GM19023 (cell line): ENCODE data around the gene SPDL1.

Experiments
- ATAC-seq: cut with Tn5 transposase; IDR thresholded peaks from one replicate; pipeline ENCODE4 v1.9.1; 2021; ENCODE audit warnings: mild to moderate bottlenecking, moderate library complexity; ENCODE audit not compliant: unreplicated experiment

SPDL1 gene, protein sequence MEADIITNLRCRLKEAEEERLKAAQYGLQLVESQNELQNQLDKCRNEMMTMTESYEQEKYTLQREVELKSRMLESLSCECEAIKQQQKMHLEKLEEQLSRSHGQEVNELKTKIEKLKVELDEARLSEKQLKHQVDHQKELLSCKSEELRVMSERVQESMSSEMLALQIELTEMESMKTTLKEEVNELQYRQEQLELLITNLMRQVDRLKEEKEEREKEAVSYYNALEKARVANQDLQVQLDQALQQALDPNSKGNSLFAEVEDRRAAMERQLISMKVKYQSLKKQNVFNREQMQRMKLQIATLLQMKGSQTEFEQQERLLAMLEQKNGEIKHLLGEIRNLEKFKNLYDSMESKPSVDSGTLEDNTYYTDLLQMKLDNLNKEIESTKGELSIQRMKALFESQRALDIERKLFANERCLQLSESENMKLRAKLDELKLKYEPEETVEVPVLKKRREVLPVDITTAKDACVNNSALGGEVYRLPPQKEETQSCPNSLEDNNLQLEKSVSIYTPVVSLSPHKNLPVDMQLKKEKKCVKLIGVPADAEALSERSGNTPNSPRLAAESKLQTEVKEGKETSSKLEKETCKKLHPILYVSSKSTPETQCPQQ

DNA sequence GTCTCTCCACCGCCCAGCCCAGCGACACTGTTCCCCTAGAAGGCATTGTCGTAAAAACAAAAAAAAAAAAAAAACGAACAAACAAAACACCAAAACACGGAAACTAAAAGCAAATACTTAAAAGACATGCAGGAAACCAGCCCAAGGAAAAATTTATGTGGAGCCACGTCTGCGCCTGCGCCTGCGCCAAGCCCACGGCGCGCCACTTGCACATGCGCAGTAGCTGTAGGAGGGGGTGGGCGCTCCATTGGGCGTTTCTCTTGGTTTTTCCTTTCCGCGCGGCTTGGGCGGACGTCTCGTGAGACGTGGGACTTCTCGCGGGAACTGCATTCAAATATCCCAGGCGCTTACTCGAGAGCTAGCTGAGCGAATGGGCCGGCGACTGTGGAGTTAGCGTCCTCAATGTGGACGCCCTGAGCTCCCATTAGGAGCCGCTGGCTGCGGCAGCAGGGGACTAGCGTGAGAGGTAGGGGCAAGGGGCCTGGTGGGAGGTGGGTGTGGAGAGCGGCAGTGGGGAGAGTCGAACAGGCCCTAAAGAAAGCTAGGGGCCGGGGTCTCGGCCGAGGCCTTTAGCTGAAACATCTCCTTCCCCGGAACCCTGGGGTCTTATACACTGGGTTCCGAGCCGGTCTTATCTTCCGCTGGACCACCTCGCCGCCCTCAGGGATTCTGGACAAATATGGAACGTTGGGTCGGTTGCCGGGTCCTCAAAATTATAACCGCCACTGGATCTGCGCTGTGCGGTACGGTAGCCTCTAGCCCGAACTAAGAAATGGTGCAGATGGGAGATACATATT lies at the start of gene SPDL1:
TSS of gene SPDL1 (plus strand) at position 350 of the 797 bp plus-strand sequence. CDS start 4,644 bp downstream, outside the sequence.
- ATAC-seq, result peak; percentile 92

DNA sequence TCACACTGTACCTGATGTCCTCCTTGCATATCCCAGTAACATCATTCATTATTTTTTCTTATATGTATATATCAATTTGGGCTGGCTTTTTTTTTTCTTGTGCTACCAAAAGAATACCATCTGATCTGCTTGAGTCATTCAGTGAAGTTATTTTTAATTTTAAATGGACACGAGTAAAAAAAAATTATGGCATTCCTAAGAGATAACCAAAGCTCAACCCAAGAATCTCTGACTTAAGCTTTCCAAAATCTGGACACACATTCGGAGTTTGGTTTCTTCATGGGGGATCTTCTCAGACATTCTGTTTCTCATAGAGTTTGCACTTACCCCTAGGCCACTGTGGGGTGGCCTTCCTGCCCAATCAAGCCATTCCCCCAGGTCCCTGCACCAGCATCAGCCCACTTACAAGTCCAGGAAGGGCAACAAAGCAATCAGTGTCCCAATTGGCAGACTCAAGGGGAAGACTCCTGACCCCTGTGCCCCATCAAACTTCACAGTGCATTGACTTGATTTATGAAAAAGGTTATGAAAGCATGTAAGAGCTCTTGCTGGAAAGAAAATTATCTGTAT lies 49.2 kb upstream of the SPDL1 start:
- no peak for ATAC-seq

DNA sequence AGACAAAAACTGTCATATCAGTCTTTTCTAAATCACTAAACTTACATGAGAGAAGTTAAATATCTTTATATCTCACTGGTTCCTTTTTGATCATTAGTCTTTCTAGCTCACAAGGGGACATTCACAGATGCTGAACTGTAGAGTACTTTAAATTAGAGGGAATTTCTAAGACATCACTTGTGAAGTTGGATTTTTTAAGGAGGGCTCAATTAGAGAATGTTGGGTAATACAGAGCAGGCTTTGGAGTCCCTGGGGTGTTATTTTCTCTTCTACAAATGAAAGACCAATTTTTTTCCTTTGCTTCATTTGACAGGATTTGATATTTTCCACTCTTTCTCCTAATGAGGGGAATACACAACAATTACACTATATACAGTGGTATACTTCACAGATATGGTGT lies 48.6 kb upstream of the SPDL1 start:
- no peak for ATAC-seq

DNA sequence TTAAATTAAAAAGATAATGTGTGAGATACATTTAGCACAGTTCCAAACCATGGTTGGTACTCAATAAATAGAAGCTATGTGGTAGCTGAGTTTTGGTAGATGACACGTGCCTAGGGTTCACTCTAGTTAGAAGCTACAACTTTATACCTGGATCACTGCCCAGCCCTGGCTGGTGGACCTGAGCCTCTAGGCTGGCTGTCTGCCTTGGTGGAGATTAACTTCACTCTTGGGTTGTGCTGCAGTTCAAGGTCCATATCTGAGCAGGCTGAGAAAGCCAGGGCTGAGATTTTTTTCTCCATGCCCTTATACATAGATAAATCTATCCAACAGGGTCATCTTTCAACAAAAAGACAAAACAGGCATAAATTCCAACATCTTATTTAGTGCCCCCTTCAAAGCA lies 44.6 kb upstream of the SPDL1 start:
- ATAC-seq, result no peak

DNA sequence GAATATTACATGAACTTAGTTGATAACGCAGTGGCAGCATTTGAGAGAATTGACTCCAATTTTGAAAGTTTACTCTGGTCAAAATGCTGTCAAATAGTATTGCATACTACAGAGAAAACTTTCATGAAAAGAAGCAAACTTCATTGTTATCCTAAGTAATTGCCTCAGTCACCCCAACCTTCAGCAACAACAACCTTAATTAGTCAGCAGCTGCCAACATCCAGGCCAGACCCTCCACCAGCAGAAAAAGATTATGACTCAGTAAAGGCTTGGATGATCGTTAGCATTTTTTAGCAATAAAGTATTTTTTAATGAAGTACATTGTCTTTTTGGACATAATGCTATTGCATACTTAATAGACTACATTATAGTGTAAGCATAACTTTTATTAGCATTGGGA lies 40.8 kb upstream of the SPDL1 start:
- ATAC-seq, result no peak

DNA sequence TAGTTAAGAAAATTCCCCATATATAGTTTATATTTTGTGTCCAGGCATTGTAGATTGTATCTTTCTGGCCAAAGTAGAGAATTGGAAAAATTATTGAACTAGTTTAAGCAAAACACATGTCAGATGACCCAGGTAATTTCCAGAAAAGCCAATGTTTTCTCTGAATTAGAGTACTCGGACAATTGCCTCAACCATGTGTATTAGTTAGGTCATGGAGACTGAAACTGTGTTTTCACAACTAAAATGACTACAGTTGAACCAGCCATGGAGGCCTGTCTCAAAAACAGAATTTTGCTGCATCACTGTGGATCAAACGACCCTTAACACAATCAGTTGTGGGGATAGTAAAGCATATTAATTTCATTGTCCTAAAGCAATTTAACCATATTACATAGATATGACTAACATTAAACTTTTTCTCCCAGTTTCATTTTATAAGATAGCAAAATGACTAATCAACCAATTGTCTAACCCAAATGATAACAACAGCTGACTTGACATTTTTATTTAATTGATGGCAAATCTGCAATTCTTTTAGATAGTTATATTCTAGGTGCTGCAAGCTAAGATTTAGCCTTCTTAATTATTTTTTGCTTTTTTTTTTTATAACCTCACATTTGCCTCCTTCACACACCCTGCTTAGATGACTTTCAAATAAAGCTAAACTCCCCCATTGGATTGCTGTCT lies 39.2 kb upstream of the SPDL1 start:
- ATAC-seq, result no peak

DNA sequence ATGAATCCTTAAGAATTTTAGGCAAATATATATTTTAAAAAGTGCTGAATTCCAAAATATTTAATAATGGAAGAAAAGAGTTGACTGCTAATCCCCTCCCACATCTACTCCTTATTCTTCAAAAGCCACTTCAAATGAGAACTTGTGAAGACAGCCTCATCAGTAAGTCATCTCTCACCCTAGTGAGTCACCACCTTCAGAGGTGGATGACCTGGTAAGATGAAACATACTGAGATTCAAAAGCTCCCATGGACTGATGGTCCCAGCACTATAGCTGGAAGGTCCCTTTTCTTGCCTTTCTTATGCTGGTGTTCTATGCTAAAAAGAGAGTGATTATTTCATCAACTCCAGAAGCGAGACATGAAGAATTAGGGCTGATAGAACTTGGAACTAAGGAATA lies 37.8 kb upstream of the SPDL1 start:
- no peak for ATAC-seq

DNA sequence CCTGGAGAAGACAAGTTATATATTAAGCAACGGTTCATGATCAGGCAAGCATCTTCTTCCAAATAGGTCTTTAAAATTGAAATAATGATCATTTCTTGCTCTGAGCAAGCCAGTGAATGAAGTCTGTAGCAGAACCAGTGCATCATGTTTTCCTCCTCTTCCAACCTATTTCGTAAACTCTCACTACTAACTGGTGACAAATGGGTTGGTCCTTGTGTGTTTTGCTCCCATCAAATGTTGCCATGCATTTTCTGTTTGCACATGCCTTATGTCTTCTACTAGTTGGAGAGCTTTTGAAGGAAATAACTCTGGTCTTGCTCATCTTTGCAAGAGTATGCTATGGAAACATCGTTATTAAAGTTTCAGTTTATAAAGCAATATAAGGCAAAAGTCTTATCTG lies 37.2 kb upstream of the SPDL1 start:
- no peak for ATAC-seq

DNA sequence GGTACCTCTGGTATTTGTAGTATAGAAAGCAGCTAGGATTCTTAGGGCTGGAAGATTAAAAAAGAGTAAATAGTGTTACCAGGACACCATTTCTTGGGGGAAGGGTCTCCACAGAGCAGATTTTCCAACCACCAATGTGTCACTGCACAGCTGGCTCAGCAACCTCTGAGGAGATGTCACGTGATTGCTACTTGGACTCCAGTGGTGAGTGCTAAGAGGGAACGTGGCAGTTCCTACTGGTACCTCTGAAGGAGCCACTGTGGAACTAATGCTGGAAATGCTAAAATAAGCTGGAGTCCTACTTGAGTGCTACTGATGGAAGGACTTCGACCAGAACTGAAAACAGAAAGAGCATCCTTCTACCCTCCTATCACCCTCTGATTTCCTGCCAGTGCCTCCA lies 36.1 kb upstream of the SPDL1 start:
- no peak for ATAC-seq

DNA sequence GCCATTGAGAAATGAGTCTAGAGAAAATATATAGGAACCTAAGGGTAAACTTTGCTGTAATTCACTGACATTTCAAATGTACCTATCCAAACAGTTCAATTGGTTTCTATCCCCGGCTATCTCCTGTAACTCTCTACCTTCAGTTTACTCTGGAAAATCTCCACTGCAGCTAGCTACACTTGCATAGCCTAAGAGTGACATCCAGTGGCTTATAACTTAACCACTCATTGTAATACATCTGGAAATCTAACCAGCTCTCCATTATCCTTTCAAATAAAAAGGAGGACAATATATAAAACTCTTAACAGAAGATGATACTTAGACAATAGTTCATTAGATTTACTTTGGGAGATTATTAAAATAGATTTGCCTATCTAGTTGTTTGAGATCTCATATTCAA lies 35.3 kb upstream of the SPDL1 start:
- no peak for ATAC-seq

DNA sequence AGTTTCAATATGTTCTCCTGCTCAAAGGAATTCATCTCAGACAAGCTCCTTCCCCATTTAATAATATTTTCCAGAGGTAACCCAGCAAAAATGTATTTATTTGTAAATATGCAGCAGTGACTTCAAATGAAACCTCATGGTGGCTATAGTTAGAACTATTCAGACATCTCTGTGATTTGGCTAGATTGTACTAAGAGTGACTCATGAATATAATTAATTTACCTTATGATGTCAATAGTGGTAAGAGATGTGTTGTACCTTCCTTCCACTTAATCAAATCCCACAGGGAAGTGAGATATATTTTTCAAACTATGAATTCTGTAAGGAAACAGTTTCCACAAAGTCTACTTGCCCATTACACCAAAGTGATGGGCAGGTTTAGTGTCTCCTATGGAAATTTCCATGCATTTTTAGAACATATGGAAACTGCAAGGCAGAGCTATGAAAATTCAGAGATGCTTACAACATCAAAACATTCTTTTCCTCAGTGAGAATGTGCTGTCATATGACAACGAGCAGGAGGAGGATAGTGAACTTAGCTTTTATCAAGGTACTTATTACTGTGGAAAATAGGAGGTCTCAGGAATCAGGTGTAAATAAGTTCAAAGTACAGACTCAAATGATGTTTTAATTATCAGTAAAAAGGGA lies 34.0 kb upstream of the SPDL1 start:
- no peak for ATAC-seq

DNA sequence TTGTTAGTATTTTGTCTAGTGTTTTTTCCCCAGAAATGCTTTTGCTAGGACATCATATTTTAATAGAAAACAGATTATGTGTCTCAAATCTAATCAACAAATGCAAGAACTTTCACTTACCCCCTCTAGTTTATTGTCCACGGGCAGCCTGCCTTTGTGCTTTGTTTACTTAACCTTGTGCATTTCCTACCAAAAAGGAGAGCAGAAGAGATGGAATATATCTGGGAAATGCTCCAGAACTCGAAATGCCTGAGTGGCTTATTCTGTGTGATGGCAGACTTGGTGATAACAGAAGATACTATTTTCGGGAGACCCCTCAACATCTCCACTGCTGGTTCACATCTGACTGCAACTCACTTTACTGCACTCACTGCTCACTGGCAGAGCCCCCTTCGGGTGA lies 33.3 kb upstream of the SPDL1 start:
- no peak for ATAC-seq

DNA sequence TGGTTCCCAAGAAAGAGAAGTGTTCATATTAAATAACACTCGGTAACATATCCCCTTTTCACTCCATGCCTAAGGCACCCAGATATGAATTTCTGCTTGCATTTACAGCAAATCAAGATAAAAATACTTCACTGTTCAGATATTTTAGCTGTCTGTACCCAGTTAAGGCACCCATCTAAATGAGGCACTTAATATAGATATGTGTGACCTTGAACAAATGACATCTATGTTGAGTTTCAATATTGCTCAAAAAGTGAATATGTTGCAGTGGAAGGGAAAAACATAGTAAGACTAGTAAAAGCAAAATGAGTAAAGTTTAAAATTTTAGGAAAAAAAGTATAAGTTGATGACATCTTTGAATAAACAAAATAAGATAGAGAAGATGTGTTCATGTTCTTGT lies 32.4 kb upstream of the SPDL1 start:
- ATAC-seq, result no peak

DNA sequence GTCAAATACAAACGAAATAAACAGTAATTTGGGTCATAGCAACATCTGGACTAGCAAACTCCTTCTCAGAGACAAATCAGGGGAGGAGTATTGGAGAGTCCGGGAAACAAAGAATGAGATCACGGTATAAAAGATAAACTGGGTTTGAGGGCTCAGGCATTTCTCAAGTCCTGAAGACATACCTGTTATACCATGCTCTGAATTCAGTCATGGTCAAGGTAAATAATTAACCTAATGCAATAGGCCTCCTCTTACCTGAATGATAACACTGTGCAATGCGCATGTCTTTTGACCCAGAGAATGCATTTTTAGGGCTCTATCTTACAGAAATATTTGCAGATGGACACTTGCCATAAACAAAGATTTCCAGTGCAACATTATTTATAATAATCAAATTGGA lies 31.9 kb upstream of the SPDL1 start:
- no peak for ATAC-seq

DNA sequence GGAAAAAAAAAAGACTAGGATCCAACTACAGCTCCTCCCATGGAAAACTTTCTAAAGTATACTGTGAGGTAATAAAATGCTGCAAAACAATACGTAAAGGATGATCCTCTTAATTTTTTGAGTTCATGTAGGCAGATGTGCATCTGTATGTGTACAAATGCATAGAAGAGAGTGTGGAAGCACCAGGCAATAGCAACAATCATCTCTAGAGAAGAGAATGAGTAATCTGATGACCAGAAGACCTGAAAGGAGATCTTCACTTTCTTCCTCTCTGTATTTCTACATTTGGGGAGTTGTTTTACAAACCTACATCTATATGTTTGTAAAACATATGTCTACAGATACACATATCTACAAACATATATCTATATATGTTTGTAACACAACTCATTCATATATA lies 29.3 kb upstream of the SPDL1 start:
- ATAC-seq, result no peak

DNA sequence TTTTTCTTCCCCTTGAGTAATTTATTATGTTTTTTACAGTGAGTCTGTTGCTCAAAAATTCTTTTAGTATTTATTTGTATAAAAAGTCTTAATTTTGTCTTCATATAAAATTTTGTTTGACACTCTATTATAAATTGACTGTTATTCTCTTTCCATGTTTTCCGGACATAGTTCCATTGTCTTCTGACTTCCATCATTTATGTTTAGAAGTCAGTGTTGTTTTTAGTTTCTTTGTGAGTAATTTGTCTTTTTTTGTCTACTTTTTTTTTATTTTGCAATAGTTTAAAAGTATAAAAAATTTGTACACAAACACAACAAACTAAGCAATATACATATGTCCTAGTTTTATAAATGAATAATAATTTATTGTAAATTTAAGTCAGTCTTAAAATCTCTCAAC lies 25.7 kb upstream of the SPDL1 start:
- no peak for ATAC-seq

DNA sequence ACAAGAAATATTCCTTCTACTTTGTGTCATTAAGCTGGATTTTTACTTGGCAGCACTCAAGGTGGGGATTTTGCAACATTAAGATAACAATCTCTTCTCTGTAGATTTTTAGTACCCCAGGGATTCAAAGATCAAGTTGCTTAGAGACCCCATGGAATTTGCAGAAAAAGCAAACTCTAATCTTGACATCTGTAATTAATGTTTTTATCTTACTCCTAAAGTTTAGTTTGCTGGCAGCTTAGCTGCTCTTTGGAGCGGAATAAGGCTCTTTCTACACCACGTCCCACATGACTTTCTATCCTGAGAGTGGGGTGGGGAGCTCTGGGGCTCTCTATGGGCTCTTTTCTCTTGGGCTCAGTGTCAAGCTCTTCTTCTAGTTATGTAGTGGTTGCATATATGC lies 21.7 kb upstream of the SPDL1 start:
- ATAC-seq, result no peak

DNA sequence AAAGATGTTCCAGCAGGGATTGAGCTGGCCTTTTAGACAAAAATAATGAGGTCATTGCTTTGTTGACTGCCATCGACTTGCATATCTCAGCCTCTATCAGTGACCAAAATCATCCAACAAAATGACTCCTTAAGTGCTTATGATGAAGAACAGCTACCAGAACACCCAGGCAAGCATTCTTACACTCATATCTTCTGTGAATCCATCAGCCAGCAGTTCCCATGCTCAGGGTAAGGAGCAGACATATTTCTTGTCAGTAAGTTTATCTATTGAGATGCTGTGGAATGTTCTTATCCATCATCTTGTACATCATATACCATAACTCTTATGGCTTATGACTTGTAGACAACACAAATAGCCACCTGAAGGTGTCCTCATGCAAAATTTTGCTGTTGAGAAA lies 20.2 kb upstream of the SPDL1 start:
- ATAC-seq, result no peak

DNA sequence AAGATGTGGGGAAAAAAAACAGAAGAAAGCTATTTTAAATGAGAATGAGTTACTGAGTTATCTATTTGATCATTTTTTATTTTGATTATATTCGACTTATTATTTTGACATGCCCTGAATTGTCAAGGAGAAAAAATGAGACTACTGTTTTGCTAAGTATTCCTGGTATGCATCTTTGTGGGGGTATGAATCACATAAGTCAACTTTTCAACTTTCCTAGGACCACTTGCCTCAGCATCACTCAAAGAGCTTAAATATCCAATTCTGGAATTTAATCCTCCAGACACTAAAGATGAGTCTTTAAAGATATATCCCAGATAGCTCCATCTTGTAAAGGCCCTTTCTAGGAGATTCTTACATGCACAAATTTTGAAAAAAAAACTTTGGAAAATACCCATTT lies 17.4 kb upstream of the SPDL1 start:
- ATAC-seq, result no peak

DNA sequence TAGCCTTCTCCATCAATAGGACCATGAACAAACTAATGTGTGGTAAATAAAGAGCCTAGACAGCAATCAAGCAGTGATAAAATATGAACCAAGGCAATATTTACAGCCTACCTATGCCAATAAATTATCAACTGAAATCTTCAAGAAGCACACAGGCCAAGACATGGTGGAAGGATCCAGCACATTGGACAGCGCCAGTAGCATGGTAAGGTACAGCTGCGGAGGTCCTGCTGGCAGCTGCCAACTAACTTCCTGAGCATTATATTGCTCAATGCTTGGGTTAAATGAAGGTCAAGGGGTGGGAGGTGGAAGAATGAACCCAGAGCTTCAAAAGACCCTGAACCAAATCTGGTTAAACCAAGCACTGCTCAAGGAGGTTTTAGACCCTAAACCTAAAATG lies 16.5 kb upstream of the SPDL1 start:
- no peak for ATAC-seq

DNA sequence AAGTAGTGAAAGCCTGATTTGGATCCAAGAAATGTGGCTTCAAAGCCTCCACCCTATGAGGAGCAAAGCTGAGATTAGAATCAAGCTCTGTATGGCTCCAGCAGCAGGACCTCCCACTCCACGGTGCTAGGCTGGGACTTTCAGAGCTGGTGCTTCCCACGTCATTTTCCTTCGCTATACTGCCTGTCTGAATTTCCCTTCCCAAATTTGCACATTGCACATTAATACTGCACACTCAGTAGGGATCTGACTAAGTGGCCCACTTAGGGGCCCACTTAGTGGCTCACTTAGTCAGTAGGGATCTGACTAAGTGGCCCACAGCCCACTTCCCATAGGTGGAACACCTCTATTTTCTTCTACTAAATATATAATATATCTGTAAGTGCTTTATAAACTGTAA lies 14.1 kb upstream of the SPDL1 start:
- ATAC-seq, result no peak
